Right hindlimb (tissue), 1 donor: ENCODE measurements around the gene RBBP6.
"Not testable (repeated sequence)": the region's sequence is repeated elsewhere in the genome, so short reads cannot be mapped to it uniquely, and the experiment has no call there.

Experiments
- DNase-seq: peaks from one replicate; pipeline ENCODE4 v3.0.0-alpha.2; 2018

Gene RBBP6

DNA sequence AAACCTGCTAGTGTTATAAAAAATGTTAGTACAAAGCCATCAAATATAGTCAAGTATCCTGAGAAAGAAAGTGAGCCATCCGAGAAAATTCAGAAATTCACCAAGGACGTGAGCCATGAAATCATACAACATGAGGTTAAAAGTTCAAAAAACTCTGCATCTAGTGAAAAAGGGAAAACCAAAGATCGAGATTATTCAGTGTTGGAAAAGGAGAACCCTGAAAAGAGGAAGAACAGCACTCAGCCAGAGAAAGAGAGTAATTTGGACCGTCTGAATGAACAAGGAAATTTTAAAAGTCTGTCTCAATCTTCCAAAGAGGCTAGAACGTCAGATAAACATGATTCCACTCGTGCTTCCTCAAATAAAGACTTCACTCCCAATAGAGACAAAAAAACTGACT lies 31.7 kb downstream of the RBBP6 start:
- no peak for DNase-seq

DNA sequence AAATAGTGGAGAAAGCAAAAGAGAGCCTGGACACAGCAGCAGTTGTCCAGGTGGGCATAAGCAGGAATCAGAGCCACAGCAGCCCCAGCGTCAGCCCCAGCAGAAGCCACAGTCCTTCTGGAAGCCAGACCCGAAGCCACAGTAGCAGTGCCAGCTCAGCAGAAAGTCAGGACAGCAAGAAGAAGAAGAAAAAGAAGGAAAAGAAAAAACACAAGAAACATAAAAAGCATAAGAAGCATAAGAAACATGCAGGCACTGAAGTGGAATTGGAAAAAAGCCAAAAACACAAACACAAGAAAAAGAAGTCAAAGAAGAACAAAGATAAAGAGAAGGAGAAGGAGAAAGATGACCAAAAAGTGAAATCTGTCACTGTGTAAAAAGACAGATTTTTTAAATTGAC lies 32.7 kb downstream of the RBBP6 start:
- DNase-seq: no peak

DNA sequence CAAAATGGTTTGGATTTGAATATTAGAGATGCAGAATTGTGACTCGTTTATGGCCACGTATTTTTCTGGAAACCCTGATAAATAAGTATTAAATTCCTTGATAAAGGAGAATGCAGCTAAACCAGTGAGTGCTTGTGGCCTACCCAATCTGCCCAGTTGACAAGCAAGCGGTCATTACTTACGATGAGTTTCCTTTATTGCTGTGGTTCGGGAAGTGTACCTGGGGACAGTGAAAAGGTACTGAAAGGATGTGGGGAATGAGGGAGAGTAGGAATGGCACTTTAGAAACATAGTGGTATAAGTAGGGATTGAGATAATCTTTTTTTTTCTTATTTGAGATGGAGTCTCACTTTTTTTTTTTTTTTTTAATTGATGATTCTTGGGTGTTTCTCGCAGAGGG lies 33.8 kb downstream of the RBBP6 start:
- DNase-seq: no peak

DNA sequence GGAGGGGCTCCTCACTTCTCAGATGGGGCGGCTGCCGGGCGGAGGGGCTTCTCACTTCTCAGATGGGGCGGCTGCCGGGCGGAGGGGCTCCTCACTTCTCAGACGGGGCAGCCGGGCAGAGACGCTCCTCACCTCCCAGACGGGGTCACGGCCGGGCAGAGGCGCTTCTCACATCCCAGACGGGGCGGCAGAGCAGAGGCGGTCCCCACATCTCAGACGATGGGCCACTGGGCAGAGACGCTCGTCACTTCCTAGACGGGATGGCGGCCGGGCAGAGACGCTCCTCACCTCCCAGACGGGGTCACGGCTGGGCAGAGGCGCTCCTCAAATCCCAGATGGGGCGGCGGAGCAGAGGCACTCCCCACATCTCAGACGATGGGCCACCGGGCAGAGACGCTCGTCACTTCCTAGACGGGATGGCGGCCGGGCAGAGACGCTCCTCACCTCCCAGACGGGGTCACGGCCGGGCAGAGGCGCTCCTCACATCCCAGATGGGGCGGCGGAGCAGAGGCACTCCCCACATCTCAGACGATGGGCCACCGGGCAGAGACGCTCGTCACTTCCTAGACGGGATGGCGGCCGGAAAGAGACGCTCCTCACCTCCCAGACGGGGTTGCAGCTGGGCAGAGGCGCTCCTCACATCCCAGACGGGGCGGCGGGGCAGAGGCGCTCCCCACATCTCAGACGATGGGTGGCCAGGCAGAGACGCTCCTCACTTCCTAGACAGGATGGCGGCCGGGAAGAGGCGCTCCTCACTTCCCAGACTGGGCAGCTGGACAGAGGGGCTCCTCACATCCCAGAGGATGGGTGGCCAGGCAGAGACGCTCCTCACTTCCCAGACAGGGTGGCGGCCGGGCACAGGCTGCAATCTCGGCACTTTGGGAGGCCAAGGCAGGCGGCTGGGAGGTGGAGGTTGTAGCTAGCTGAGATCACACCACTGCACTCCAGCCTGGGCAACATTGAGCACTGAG lies 35.4 kb downstream of the RBBP6 start:
- not testable (repeated sequence) for DNase-seq

DNA sequence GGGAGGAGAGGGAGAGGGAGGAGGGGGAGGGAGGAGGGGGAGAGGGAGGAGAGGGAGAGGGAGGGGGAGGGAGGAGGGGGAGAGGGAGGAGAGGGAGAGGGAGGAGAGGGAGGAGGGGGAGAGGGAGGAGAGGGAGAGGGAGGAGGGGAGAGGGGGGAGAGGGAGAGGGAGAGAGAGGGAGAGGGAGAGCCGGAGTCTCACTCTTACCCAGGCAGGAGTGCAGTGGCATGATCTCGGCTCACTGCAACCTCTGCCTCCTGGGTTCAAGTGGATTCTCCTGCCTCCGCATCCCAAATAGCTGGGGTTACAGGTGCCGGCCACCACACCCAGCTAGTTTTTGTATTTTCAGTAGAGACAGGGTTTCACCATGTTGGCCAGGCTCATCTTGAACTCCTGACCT lies 36.4 kb downstream of the RBBP6 start:
- DNase-seq: not testable (repeated sequence)

DNA sequence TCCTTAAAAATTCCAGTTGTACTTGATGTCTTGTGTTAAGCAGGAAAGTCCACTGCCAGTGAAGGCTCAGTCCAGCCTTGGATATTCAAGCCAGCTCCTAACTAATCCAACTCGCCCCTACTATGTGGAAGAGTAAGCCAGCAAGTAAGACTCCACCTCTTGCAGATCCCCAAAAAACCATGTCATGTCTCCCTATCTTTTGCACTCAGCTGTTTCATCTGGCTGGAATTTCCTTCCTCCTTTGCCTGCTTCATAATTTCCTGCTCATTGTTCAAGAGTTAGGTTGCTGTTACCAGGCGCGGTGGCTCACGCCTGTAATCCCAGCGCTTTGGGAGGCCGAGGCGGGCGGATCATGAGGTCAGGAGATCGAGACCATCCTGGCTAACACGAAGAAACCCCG lies 37.8 kb downstream of the RBBP6 start:
- no peak for DNase-seq

DNA sequence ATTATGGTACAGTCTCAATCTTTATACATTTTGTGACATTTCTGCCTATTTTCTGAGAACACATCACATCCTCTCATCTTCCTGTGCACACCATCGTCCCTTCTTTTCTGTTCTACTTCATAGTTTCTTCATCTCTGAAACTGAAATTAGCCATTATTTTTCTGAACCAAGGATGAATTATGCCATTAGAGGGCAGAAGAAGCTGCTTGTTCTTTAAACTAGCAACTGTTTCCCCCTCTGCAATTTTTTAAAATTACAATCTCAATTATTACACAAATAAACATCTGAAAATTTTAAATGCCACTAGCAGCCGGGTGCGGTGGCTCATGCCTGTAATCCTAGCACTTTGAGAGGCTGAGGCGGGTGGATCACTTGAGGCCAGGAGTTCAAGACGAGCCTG lies 41.3 kb downstream of the RBBP6 start:
- DNase-seq: no peak

DNA sequence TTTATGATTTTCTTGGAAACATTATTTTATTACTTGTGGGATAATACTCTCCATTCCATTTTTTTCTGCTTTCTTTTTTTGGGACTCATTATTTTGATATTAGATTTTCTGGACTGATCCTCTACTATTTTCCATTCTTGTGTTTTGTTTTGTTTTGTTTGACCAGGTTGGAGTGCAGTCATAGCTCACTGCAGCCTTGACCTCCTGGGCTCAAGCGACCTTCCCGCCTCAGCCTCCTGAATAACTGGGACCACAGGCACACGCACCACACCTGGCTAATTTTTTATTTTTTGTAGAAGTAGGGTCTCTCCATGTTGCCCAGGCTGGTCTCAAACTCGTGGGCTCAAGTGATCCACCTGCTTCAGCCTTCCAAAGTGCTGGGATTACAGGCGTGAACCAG lies 44.1 kb downstream of the RBBP6 start:
- no peak for DNase-seq

DNA sequence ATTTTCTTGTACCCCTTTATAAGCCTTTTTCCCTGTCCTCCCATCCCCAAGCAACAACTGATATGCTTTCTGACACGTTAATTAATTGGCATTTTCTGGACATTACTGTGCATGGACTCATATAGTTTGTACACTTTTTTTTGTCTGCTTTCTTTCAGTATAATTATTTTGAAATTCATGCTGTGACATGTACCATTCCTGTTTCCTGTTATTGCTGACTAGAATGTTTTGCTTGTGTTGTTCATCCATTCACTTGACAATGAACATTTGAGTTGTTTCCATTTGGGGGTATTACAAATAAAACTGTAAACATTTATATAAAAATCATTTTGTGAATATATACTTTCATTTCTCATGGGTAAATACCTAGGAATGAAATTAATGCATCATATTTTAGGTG lies 50.6 kb downstream of the RBBP6 start:
- no peak for DNase-seq

DNA sequence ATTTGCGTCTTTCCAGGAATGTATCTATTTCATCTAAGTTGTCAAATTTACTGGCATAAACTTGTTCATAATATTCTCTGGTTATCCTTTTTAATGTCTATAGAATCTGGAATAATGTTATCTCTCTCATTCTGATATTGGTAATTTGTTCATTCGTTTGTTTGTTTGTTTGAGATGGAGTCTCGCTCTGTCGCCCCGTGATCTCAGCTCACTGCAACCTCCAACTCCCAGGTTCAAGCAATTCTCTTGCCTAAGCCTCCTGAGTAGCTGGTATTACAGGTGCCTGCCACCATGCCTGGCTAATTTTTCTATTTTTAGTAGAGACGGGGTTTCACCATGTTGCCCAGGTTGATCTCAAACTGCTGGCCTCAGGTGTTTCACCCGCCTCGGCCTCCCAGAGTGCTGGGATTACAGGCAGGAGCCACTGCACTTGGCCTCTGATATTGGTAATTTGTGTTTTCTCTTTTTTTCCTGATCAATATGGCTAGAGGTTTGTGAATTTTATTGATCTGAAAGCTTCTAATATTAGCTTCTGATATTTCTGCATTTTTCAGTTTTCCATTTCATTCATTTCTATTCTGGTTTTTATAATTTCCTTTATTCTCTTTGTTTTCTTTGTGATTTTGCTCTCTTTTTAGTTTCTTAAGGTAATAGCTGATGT lies 59.5 kb downstream of the RBBP6 start:
- DNase-seq: no peak

DNA sequence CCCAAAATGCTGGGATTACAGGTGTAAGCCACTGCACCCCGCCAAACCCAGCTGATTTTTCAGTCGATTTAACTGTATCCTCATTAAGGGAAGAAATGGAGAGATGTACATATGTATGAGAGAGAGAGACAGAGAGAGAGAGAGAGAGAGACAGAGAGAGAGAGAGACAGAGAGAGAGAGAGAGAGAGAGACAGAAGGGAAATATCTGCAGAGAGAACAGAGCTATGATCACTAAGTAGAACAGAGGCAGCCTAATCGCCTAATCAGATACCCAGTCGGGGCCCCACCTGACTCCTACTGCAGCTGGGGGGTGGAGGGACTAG lies 70.0 kb downstream of the RBBP6 start:
- DNase-seq: no peak

DNA sequence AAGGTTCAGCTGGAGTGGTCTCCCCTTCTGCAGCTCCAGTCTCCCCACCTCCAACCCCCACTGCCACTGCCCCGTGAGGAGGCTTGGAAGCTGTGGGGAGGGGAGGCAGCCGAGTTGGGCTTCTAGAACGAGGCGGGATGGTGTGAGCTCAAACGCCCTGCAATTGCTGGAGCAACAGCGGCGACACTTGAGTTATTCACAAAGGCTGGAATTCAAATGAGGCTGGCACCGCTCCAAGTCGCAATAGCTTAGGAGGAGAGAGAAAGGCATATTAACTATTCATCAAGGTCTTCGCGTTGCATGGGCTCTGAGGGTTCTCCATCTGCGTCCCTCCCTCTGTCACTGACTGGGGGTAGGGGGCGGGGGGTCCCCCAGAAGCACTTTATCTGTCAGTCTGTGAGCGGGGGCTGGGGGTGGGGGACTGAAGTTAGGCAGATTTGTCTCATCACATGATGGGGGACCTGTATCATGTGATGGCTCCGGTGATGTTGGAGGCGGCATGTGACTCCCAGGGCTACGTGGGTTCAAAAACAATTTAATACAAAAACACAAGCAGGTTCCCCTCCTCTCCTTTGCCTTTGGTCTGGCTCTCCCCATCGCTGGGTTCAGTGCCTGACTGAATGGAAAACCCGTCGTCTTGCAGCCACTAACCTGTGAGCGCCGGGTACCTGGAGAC lies 70.5 kb downstream of the RBBP6 start:
- DNase-seq: peak; percentile 48

DNA sequence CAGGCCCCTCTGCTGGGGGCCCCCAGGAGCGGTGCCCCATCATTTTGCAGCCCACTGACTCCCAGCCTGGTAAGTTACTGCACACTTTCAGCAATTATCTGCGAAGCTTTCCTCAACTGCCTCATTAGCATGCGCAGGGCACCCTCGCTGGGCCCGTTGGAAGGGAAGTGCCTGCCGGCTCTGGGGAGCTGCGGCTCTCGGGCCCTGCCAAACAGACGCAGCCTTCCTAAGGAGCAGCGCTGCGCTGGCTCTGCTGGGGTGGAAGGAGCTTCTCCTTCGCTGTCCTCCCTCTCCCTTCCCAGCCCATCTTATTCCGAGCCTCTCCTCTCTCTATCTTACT lies 71.0 kb downstream of the RBBP6 start:
- DNase-seq: peak; percentile 19

DNA sequence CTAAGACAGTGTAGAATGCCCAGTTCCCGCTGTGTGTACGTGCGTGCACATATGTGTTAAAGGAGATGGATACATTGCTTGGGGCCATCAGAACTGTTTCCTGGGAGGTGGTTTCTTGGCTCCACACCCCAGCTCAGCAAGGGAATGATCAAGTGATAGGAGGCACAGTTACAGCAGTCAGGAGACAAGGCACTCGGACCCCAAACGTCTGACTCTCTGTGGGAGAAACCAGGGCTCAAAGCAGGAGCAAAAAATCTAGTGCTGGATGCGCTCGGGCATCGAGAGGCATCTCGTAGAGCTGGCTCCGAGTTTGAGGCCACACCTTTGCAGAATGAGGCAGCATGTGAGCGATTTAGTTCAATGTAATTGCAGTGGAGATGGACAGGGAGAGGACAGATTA lies 71.9 kb downstream of the RBBP6 start:
- no peak for DNase-seq

DNA sequence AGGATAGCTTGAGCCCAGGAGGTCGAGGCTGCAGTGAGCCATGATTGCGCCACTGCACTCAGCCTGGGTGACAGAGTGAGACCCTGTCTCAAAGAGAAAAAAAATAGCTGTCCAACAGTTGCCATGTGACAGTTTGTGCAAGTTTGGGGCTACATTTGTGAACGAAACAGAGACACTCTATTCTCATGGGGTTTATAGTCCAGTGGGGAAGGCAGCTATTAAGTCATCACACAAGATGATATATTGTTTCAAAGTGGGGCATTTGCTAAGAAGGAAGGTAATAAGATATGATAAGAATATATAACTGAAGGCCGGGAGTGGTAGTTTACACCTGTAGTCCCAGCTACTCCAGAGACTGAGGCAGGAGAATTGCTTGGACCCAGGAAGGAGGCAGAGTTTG lies 73.3 kb downstream of the RBBP6 start:
- DNase-seq: no peak

DNA sequence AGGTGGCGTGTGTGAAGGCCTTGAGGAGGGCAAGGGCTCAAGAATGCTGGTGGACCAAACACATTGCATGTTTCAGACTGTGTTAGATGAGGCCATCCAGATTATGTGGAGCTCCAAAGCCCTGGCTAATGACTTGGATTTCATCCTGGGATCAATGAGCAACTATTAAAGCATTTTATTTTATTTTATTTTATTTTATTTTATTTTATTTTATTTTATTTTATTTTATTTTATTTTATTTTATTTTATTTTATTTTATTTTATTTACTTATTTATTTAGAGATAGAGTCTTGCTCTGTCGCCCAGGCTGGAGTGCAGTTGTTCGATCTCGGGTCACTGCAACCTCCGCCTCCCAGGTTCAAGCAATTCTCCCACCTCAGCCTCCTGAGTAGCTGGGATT lies 73.9 kb downstream of the RBBP6 start:
- not testable (repeated sequence) for DNase-seq

DNA sequence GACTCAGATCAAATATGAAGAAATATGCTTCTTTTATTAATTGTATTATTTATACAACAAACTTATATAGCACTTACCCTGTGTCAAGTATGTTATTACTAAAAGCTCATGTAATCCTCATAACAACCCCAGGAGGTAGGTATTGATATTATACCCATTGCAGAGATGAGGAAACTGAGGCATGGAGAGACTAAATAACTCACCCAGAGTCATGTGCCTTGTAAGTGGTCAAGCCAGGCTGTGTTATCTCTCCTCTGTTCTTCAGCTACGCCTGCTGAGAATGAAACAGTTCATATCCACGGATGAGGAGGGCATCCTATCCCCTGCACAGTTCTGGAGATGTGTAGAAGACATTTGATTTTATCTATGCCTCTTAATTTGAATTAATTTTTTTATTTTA lies 78.1 kb downstream of the RBBP6 start:
- DNase-seq: no peak
